Left renal cortex interstitium (tissue), 4 donors: ENCODE measurements around the gene HSD17B7. TPM values are rescaled to one million over a fixed set of nuclear protein-coding genes. Genes with fewer than 3 reads are reported as not detected.
"Not testable (repeated sequence)": the region's sequence is repeated elsewhere in the genome, so short reads cannot be mapped to it uniquely, and the experiment has no call there.

Experiments used
- DNase-seq, 4 donors: peaks; one replicate each; pipeline ENCODE4 v3.0.0-alpha.2; 2013; ENCODE audit warnings: low read depth in 4 of 4, low spot score in 2 of 4, missing footprints in 1 of 4
- polyA plus RNA-seq, 4 donors: library from polyadenylated mRNA; unstranded; fragments of 120-200 nt; gene quantifications; one replicate each; pipeline ENCODE4 v1.2.1, GENCODE V29; 2013; ENCODE audit not compliant: insufficient read length in 4 of 4

HSD17B7 gene, protein sequence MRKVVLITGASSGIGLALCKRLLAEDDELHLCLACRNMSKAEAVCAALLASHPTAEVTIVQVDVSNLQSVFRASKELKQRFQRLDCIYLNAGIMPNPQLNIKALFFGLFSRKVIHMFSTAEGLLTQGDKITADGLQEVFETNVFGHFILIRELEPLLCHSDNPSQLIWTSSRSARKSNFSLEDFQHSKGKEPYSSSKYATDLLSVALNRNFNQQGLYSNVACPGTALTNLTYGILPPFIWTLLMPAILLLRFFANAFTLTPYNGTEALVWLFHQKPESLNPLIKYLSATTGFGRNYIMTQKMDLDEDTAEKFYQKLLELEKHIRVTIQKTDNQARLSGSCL
- 10 to 100 TPM; 13.7 to 29.6 (median 19.8) TPM for polyA plus RNA-seq

- peak; percentile 20 to 53 (median 42) for DNase-seq
Observed at GRCh38 chr1:162790303-162790984, at the start of gene HSD17B7. HSD17B7 (plus strand) TSS chr1:162790702; CDS start chr1:162790801, 99 bp downstream.

- DNase-seq = no peak
Observed at GRCh38 chr1:162740755-162741154, 49.7 kb upstream of the HSD17B7 start.

GRCh38 chr1:162741574-162741973, 48.9 kb upstream of the HSD17B7 start:
- DNase-seq = no peak

- not testable (repeated sequence) for DNase-seq
Observed at GRCh38 chr1:162746264-162746942, 44.1 kb upstream of the HSD17B7 start.

GRCh38 chr1:162753001-162753658, 37.4 kb upstream of the HSD17B7 start:
- no peak for DNase-seq

GRCh38 chr1:162753998-162754585, 36.4 kb upstream of the HSD17B7 start:
- DNase-seq = no peak

DNA sequence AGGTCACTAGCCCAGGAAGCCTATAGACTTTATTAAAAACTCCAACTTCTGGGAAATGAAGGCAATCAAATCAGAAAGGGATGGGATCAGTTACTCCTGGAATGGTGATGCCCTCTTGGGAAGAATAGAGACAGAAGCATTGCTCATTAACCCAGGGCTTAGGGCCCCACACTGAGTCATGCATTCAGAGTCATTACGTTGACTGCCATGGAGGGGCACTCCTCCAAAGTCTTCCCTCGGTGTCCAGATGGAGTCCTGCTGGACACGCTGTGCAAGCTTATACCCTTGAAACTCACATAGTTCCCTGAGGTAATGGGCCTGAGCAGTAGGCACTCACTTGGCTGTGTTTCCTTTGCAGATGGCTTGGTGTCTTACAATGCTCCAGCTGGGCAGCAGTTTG, 35.2 kb upstream of the HSD17B7 start:
- DNase-seq = no peak

DNA sequence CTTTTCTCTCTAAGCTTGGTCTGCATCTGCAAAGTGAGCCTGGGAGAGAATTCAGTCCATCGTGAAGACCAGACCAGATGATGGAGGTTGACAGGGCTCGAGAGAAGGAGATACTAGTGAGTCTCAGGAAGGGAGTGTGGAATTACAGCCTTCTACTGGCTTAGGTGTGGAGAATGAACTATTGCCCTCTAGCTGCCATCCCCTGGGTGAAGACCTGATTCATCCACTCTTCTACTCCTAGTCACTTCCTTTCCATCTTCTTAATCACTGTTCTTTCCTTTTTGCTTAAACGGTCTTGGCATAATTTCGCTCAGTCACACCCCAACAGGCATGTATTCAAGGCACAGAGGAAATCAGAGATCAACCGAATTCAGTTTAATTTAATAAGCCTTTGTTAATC, 34.0 kb upstream of the HSD17B7 start:
- no peak for DNase-seq

GRCh38 chr1:162757476-162757875, 33.0 kb upstream of the HSD17B7 start:
- DNase-seq = no peak

DNA sequence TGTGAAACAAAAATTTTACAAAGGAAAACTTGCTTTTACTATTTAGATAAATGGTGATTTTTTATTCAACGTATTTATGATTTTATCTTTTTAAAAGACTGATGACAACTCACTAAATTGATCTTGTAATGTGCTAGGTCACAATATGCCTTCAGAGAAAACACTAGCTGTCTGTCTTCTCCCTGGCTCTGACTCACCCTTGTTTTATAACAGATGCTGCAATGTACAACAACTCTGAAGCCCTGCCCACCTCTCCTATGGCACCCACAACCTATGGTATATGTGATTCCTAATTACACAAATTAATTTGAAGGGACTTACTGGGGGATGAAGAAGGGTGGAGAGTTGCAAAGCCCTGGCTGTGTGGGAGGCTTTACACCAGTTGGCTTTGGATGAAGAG, 24.7 kb upstream of the HSD17B7 start:
- no peak for DNase-seq

DNA sequence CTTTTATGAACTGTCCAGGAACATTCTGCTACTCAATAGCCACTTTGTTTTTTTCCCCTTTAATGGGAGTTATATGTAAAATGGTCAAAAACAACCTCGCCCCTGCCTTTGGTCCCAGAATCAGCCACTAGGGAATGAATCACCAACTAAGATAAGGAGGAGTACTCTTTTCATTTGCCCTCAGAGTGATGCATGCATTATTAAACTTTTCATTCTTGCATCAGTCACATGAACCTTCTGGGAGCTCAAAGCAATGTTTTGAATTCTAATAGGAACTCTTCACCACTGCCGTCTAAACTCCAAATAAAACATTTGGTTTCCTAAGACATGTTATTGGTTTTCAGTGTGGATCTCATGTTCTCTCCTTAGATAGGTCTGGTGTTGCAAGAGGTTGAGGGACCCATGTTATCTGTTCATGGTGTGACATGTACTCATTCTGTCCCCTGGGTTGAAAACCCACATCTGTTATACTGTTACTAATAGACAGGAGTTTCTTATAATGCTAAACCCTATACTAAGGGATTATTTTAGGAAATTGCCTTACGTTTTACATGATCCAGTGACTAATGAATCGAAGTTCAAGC, 17.8 kb upstream of the HSD17B7 start:
- DNase-seq = no peak

DNA sequence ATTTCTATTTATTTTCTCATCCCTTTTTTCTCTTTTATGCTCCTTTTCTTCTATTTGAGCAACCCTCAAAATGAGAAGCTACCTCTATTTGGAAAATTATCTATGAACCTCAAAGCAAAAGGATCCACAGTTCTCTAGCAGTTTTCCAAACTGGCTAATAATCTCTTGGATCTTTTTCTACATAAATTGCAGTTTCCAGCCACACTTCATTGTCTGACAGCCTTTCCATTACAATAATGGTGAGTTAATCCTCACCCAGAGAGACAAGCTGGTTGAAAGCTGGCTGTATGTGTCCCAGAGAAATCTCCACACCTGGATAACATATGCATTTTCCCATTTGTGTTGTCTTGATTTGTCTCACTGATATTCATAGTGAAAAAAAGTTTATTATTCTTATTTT, 16.5 kb upstream of the HSD17B7 start:
- DNase-seq = no peak

- no peak for DNase-seq
Observed at GRCh38 chr1:162779043-162779442, 11.5 kb upstream of the HSD17B7 start.

DNA sequence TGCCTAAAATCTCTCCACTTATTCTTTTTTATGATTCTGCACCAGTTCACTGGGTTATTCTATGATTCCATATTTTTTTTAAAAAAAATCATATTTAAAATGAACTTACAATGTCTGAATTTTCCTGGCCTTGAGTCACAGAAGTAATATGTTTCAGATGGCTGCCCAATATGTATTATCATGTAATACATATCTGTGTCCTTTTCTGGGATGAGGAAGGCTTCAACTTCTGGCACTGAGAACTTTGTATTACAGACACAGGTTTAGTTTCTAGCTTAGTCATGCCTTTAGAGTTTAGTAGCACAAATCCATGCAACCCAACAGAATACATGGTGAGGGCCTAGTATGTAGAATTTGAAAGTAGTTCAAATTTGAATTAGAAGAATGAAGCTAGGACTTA, 7.8 kb upstream of the HSD17B7 start:
- DNase-seq = no peak

- not testable (repeated sequence) for DNase-seq
Observed at GRCh38 chr1:162784926-162785325, 5.6 kb upstream of the HSD17B7 start.

DNA sequence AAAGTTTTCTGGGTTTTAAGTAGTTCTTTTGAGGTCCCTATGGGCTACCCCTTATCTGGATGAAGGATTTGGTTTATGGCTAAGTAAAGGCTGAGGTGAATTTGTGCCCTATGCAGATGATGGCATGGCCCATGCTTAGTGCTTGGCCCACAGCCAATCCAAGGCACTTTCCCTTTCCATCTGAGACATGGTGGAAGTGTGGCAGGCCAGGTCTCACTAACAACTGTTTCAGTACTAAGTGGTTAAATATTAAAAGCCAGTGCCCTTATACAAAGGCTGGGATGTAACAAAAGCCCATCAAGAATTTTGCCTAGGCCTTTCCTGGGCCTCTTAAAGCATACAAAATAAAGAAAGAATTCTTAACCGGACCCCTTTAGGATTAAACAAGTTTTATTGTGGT, 1.7 kb upstream of the HSD17B7 start:
- DNase-seq = not testable (repeated sequence)

DNA sequence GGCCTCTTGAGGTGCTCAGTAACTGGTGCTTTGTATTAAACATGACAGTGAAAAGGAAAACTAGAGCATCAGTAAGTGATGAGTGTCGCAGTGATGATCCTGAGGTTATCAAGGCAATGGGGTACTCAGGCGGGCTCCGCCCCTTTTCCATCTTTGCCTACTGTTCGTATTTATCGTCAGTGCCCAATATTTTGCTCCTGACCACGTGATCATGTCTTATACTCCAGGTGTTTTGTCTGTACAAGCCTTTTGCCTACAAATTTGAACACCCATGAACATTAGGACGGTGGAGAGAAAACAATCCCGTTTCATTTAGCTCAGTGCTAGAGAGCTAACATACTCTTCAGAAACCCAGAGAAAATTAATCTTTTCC, 469 bp downstream of the HSD17B7 start:
- peak in 1 of 4 donors; percentile 11 for DNase-seq

GRCh38 chr1:162794284-162794683, 3.8 kb downstream of the HSD17B7 start:
- not testable (repeated sequence) for DNase-seq

DNA sequence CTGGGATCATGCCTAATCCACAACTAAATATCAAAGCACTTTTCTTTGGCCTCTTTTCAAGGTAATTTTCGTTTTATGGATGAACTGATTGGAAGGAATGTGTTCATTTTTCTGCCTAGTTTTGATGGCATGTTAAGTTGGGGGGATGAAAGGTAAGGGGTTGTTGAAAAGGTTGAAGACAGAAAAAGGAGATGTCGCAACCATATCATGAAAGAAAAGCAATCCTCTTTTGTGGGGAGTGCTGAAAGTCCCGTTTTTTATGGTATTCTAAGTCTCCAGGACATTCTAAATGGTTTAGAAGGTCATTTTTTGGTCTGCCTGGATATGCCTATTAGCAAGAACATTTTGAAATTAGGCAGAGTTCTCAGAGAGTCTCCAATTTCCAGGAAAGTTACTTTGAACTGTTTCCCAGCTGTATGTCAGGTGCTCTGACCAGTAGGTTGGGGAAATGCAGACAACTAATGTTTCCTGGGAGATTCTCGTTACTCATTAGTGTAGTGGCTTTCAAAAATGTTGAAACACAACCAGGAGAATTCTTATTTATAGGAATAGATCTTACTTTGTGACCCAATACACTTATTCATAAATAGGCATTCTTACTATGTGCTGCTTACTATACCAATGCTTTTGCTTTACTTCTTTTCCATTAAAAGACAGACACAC, 6.2 kb downstream of the HSD17B7 start:
- DNase-seq = not testable (repeated sequence)
